OCI-LY7 (cell line): ENCODE measurements around the gene EMSY. TPM values are rescaled to one million over a fixed set of nuclear protein-coding genes. Genes with fewer than 3 reads are reported as not detected.

ENCODE experiments used
- BruUV-seq: library from RNA; stranded (reverse); fragments of 400-500 nt; replicated peaks from 2 replicates; lab custom pipeline; 2021; lab: Mats Ljungman, UMichigan
- CTCF ChIA-PET: fragments of 300-600 bp; sonication (Branson Sonifier 250); formaldehyde crosslinking; loops from one replicate; lab custom pipeline; 2022; ENCODE audit warnings: antibody characterized with exemption; ENCODE audit not compliant: unreplicated experiment; lab: Charles Lee
- POLR2A ChIA-PET: fragments of 300-600 bp; sonication (Branson Sonifier 250); formaldehyde crosslinking; loops from one replicate; lab custom pipeline; 2022; ENCODE audit warnings: antibody characterized with exemption; lab: Charles Lee
- DNase-seq: peaks from one replicate; pipeline ENCODE4 v3.0.0-alpha.2; 2015; ENCODE audit warnings: low spot score
- H2AFZ ChIP-seq: fragments of 200-600 bp; sonication (generic), shearing (Covaris generic); 2 replicates; pipeline ENCODE4 v1.6.1; 2014; ENCODE audit warnings: mild to moderate bottlenecking, antibody characterized with exemption, low read length, moderate library complexity
- H3K27ac ChIP-seq: fragments of 200-600 bp; sonication (generic); 2 replicates; pipeline ENCODE4 v1.5.1; 2014; ENCODE audit warnings: mixed run types, low read depth, mild to moderate bottlenecking, moderate library complexity, low read length, inconsistent platforms; ENCODE audit not compliant: poor library complexity, severe bottlenecking
- H3K36me3 ChIP-seq: fragments of 200-600 bp; sonication (generic); 2 replicates; pipeline ENCODE4 v1.6.1; 2014; ENCODE audit warnings: mild to moderate bottlenecking, antibody characterized with exemption, low read length, moderate library complexity, mixed read lengths; ENCODE audit not compliant: insufficient read depth
- H3K4me1 ChIP-seq: fragments of 200-600 bp; sonication (generic); 2 replicates; pipeline ENCODE4 v1.5.1; 2014; ENCODE audit warnings: mild to moderate bottlenecking, low read length; ENCODE audit not compliant: insufficient read depth, poor library complexity, severe bottlenecking
- H3K4me2 ChIP-seq: fragments of 200-600 bp; sonication (generic); 2 replicates; pipeline ENCODE4 v1.6.1; 2014; ENCODE audit warnings: mild to moderate bottlenecking, low read length
- H3K4me3 ChIP-seq: fragments of 200-600 bp; sonication (generic); 2 replicates; pipeline ENCODE4 v1.5.1; 2014; ENCODE audit warnings: mild to moderate bottlenecking, low read depth, low read length; ENCODE audit not compliant: poor library complexity, severe bottlenecking
- H3K79me2 ChIP-seq: fragments of 200-600 bp; sonication (generic); 2 replicates; pipeline ENCODE4 v1.6.1; 2016; ENCODE audit warnings: low read depth, mild to moderate bottlenecking, low read length, moderate library complexity, mixed read lengths; ENCODE audit not compliant: insufficient read depth
- H3K9me2 ChIP-seq: fragments of 200-600 bp; sonication (generic); 2 replicates; pipeline ENCODE4 v1.6.1; 2016; ENCODE audit warnings: mild to moderate bottlenecking, low read length, mixed read lengths; ENCODE audit not compliant: insufficient read depth
- H3K9me3 ChIP-seq: fragments of 200-600 bp; sonication (generic); 2 replicates; pipeline ENCODE4 v1.6.1; 2014; ENCODE audit warnings: mild to moderate bottlenecking, mixed run types, low read length, mixed read lengths
- H4K20me1 ChIP-seq: fragments of 200-600 bp; sonication (generic); 2 replicates; pipeline ENCODE4 v1.6.1; 2014; ENCODE audit warnings: mild to moderate bottlenecking, antibody characterized with exemption, low read length, moderate library complexity, mixed read lengths; ENCODE audit not compliant: insufficient read depth
- CTCF ChIP-seq: fragments of 200-600 bp; sonication (generic); conservative IDR thresholded peaks from 2 replicates; pipeline ENCODE4 v1.5.1; 2014; ENCODE audit warnings: mild to moderate bottlenecking, antibody characterized with exemption, low read length, moderate library complexity, mixed read lengths
- EZH2phosphoT487 ChIP-seq: fragments of 200-600 bp; sonication (generic); IDR thresholded peaks from 2 replicates; pipeline ENCODE4 v1.6.1; 2018; ENCODE audit warnings: low read depth, borderline replicate concordance, mild to moderate bottlenecking, mixed run types, antibody characterized with exemption, low read length, moderate library complexity, mixed read lengths
- intact Hi-C: fragments of 100-400 bp; cut with micrococcal nuclease; formaldehyde crosslinking; loops from one replicate; pipeline ENCODE4 v1.10.0; 2022; ENCODE audit not compliant: unreplicated experiment
- total RNA-seq, 2 experiments: library from RNA; depleted of rRNA in 1 of 2; stranded (reverse); fragments of >200 nt in 1 of 2; shearing (Covaris generic) in 1 of 2; gene quantifications; 2 replicates each; pipeline ENCODE4 v1.2.3, GENCODE V29; 2014 to 2022

Gene EMSY
- total RNA-seq, 2 experiments from 2014 or later: 26.3 to 29.8 TPM

DNA sequence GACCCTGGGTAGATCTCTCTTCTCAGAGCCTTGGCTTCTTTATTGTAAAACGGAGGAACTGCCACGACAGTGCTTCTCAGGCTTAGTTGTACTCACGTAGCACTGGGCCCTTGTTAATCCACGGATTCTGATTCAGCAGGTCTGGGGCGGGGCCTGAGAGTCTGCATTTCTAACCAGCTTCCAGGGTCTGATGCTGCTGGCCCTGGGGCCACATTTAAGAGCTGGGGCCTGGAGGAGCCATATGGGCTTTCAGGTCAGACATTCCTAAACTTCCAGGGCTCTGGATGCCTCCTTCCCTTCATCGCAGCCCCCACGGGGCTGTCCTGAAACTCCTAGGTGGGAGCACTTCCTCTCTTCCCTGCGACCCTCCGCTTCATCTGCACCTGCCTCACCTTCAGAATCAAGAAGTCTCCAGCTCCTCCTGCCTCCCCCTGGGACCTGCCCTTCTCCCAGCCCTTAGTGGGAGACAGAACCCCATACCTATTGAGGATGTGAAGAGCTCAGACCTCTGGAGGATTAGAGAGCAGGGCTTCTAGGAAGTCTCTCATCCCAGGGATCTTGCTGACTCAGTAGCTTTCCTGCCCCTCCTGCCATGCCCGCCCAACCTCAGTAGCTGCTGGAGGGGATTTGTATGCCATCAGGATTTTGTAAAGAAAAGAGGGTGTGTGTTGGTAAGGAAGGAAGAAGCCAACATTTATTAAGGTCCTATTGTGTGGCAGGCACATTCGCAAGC, 133.3 kb downstream of the EMSY start:
- Histone ChIP-seq H3K4me3 (no peak overlapping the region), H3K4me2 (no peak overlapping the region)

DNA sequence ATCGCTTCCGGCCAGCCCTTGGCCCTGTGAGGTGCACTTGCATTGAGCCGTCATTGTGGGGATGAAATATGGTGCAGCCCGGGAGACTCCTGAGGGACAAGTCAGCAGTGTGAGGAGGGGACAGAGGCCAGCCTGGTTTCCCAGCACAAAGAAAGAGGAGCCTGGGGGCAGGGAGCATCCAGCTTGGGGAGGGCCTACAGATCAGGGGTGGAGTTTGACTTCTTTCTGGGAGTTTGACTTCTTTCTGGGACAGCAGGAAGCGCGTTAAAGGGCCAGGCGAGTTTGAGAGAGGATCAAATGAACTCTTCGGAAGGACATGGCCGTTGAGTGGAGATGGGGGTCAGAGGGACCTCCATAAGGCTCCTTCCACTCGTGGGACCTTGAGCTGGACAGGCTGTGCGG, 133.8 kb downstream of the EMSY start:
- CTCF ChIA-PET: no interaction called here

More for the DNA sequence above, 133.3 kb downstream of the EMSY start:
- no TSS peak for BruUV-seq
- H3K79me2 ChIP-seq: no peaks in the 10 kb centered on the region
- TF ChIP-seq CTCF (no peak), EZH2phosphoT487 (no peak)
- H4K20me1 ChIP-seq: no peaks in the 10 kb centered on the region
- no peaks in the 10 kb centered on the region for H3K9me3 ChIP-seq
- no peak for DNase-seq
- POLR2A ChIA-PET: no interaction called here
- H2AFZ ChIP-seq: no peak overlapping the region
- H3K9me2 ChIP-seq: no peaks in the 10 kb centered on the region
- CTCF ChIA-PET: interaction anchor here (0.5 kb wide), 1 partner anchor 102 kb away, joined by 3 read pairs; no protein-coding TSS in a partner anchor
- intact Hi-C loops: no loop called here
- no peaks in the 10 kb centered on the region for H3K4me1 ChIP-seq
- no peak overlapping the region for H3K27ac ChIP-seq
- H3K36me3 ChIP-seq: no peaks in the 10 kb centered on the region

More for the DNA sequence above, 133.8 kb downstream of the EMSY start:
- H3K9me3 ChIP-seq: no peaks in the 10 kb centered on the region
- no peaks in the 10 kb centered on the region for H3K4me1 ChIP-seq
- no peak overlapping the region for H3K27ac ChIP-seq
- H2AFZ ChIP-seq: no peak overlapping the region
- BruUV-seq: no TSS peak
- TF ChIP-seq EZH2phosphoT487: no peak
- TF ChIP-seq CTCF: no peak
- H3K79me2 ChIP-seq: no peaks in the 10 kb centered on the region
- intact Hi-C loops: loop anchor here (1.0 kb wide), 1 partner anchor 103 kb away; no protein-coding TSS in a partner anchor
- no peaks in the 10 kb centered on the region for H4K20me1 ChIP-seq
- POLR2A ChIA-PET: no interaction called here
- H3K36me3 ChIP-seq: no peaks in the 10 kb centered on the region
- H3K4me3 ChIP-seq: no peak overlapping the region
- no peak for DNase-seq
- H3K9me2 ChIP-seq: no peaks in the 10 kb centered on the region
- H3K4me2 ChIP-seq: no peak overlapping the region
